Neural crest cell (in vitro differentiated cells): ENCODE results near the gene ARHGEF26. TPM values are rescaled to one million over a fixed set of nuclear protein-coding genes. Genes with fewer than 3 reads are reported as not detected.

Experiments
- DNase-seq: peaks from one replicate; pipeline ENCODE4 v3.0.0; 2021; ENCODE audit warnings: low read depth, mixed read lengths, low spot score
- H3K27ac Mint-ChIP-seq: one replicate; pipeline ENCODE4 v1.8.0; 2021; ENCODE audit warnings: mild to moderate bottlenecking, mixed read lengths; ENCODE audit not compliant: unreplicated experiment
- H3K27me3 Mint-ChIP-seq: 2 replicates; pipeline ENCODE4 v1.8.0; 2021; ENCODE audit warnings: low read depth, mild to moderate bottlenecking, mixed read lengths
- H3K36me3 Mint-ChIP-seq: 2 replicates; pipeline ENCODE4 v1.8.0; 2021; ENCODE audit warnings: low read depth, mild to moderate bottlenecking, mixed read lengths
- H3K4me1 Mint-ChIP-seq: 2 replicates; pipeline ENCODE4 v1.8.0; 2021; ENCODE audit warnings: mixed read lengths
- H3K4me3 Mint-ChIP-seq: one replicate; pipeline ENCODE4 v1.8.0; 2021; ENCODE audit warnings: mild to moderate bottlenecking, mixed read lengths
- H3K9me3 Mint-ChIP-seq: 2 replicates; pipeline ENCODE4 v1.8.0; 2021; ENCODE audit warnings: mixed read lengths
- total RNA-seq: library from RNA; stranded (reverse); gene quantifications from 2 replicates; pipeline ENCODE4 v1.2.1, GENCODE V29; 2021
- TF ChIP-seq, protein P1 (sequence below): fragments of 200-600 bp; sonication (generic); conservative IDR thresholded peaks from 2 replicates; pipeline ENCODE4 v1.5.0; 2021; ENCODE audit warnings: antibody characterized with exemption, mild to moderate bottlenecking

Gene ARHGEF26
- total RNA-seq, 1 donor from 2014 or later: 19.3 TPM

DNA sequence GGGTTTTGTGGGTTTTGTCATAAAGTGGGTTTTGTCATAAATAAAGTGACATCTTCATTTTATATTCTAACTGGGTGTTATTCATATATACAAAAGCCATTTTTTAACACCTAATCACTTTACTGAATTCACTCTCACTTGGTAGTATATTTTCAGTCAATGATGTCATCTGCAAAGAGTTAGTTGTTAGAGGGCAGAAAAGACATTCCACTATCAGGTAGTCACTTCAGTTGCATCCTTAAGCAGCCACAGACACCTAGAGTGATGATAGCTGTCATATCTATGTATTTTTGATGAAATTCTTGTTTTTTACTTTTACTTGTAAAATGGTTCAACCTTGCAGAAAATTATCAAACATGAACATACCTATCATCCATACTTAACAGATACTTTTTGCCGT, 114.1 kb downstream of the ARHGEF26 start:
- Mint-ChIP-seq H3K27ac (no peak overlapping the region), H3K4me3 (no peak overlapping the region)
- TF ChIP-seq, protein P1, sequence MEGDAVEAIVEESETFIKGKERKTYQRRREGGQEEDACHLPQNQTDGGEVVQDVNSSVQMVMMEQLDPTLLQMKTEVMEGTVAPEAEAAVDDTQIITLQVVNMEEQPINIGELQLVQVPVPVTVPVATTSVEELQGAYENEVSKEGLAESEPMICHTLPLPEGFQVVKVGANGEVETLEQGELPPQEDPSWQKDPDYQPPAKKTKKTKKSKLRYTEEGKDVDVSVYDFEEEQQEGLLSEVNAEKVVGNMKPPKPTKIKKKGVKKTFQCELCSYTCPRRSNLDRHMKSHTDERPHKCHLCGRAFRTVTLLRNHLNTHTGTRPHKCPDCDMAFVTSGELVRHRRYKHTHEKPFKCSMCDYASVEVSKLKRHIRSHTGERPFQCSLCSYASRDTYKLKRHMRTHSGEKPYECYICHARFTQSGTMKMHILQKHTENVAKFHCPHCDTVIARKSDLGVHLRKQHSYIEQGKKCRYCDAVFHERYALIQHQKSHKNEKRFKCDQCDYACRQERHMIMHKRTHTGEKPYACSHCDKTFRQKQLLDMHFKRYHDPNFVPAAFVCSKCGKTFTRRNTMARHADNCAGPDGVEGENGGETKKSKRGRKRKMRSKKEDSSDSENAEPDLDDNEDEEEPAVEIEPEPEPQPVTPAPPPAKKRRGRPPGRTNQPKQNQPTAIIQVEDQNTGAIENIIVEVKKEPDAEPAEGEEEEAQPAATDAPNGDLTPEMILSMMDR: no peak

DNA sequence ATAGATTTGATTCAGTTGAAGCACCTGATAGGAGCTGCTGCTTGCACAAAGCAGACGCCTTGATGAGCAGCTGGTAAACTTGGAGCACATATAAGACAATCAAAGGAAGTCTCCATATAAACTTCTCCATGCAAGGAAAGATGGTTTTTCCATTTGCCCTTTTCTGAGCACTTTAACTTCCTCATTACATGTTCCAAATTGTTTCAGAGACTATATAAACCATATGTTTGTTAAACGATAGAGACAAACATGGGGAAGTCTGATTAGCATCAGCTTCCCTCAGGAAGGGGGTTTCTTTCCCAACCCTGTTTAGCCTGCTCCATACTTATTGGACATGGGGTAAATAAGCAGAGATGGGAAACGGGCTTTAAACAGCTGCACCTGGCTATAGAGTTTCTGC, 115.1 kb downstream of the ARHGEF26 start:
- Mint-ChIP-seq H3K9me3 (no peaks in the 10 kb centered on the region), H3K27me3 (no peaks in the 10 kb centered on the region), H3K4me1 (peaks cover 22% of the 10 kb centered on the region), H3K4me3 (no peak overlapping the region), H3K27ac (no peak overlapping the region), H3K36me3 (peaks cover 9% of the 10 kb centered on the region)
- no peak for DNase-seq
- TF ChIP-seq, protein P1: no peak

More for the DNA sequence above, 114.1 kb downstream of the ARHGEF26 start:
- Mint-ChIP-seq H3K4me1 (peaks cover 18% of the 10 kb centered on the region), H3K9me3 (no peaks in the 10 kb centered on the region), H3K27me3 (no peaks in the 10 kb centered on the region), H3K36me3 (peaks cover 7% of the 10 kb centered on the region)
- no peak for DNase-seq

DNA sequence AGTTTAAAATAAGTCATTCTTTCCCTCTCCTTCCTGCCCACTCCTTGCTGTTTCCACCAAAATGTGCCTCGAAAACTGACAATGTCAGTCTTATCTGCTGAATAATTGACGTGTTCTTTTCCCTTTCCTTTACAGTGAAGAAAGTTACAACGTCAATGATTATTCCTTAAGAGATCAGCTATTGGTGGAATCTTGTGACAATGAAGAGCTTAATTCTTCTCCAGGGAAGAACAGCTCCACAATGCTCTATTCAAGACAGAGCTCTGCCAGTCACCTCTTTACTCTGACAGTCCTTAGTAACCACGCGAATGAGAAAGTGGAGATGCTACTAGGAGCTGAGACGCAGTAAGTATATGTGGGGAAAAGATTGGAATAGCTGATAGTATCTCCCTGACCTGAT, 119.0 kb downstream of the ARHGEF26 start:
- H3K36me3 Mint-ChIP-seq: peaks cover 23% of the 10 kb centered on the region
- TF ChIP-seq, protein P1: no peak

DNA sequence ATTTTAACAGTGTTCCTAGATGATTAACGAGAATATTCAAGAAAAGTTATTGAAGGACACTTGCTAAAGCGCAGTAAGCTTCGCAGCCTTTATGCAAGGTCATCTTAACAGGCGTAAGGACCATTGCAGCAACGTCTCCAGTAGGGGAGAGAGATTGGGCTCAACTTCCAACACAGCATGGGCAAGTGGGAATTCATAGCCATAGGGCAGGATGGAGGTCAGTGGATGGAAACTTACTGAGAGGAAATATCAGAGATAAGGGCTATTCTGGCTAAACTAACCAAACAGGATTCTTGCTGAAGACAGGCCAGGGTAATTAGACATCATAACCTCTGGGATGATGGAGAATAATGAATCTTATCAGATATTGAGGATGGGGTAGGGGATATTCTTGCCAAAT, 120.3 kb downstream of the ARHGEF26 start:
- no peaks in the 10 kb centered on the region for H3K27me3 Mint-ChIP-seq
- H3K4me3 Mint-ChIP-seq: no peak overlapping the region
- H3K36me3 Mint-ChIP-seq: peaks cover 32% of the 10 kb centered on the region
- H3K9me3 Mint-ChIP-seq: peaks cover 2% of the 10 kb centered on the region
- H3K27ac Mint-ChIP-seq: no peak overlapping the region
- TF ChIP-seq, protein P1: no peak
- H3K4me1 Mint-ChIP-seq: peaks cover 26% of the 10 kb centered on the region
- DNase-seq: no peak

More for the DNA sequence above, 119.0 kb downstream of the ARHGEF26 start:
- Mint-ChIP-seq H3K9me3 (peaks cover 2% of the 10 kb centered on the region), H3K4me3 (no peak overlapping the region), H3K4me1 (peaks cover 25% of the 10 kb centered on the region), H3K27ac (no peak overlapping the region), H3K27me3 (no peaks in the 10 kb centered on the region)
- DNase-seq: no peak

DNA sequence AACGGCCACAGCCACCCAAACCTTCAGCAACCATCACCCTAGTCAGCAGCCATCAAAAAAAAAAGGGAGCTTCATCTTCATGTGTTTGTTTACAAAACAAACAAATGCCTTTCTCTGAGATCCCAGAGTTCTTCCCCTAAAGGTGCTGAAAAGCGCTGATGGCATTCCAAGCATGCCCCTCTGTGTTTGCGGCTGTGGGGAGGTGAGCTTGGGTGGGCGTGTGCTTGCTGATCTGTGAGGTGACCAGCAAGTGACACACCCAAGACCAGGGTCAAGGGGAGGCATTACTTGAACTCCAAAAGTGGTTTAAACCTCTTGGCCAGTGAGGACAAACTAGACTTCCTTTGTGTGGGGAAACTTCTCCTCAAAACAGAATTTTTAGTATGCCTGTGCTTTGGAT, 121.6 kb downstream of the ARHGEF26 start:
- Mint-ChIP-seq H3K27me3 (no peaks in the 10 kb centered on the region), H3K4me3 (no peak overlapping the region), H3K36me3 (peaks cover 40% of the 10 kb centered on the region), H3K27ac (no peak overlapping the region), H3K4me1 (peaks cover 39% of the 10 kb centered on the region), H3K9me3 (peaks cover 2% of the 10 kb centered on the region)
- DNase-seq: no peak
- TF ChIP-seq, protein P1: no peak

DNA sequence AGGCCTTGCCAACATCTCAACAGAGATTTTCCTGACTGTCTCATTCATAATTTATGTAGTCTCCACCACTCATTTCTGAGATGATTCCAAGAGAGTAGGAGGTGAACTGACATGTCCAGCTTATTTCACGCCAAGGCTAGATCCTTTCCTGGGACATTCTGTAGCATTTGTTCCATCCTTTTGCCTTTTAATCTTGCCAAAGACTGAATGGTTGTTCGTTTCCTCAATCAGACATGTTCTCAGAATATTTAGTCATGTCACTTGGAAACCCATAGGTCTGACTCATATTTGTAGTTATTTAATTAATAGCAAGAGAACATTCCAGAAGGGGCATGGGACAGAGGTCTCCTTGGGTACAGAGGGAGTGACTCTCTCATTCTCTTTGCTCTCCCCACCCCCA, 122.2 kb downstream of the ARHGEF26 start:
- Mint-ChIP-seq H3K27me3 (no peaks in the 10 kb centered on the region), H3K4me3 (no peak overlapping the region), H3K36me3 (peaks cover 40% of the 10 kb centered on the region), H3K4me1 (peaks cover 45% of the 10 kb centered on the region), H3K9me3 (peaks cover 2% of the 10 kb centered on the region), H3K27ac (no peak overlapping the region)
- TF ChIP-seq, protein P1: no peak
- DNase-seq: no peak
